ENCODE results near the gene VKORC1.
"Not testable (repeated sequence)": the region's sequence is repeated elsewhere in the genome, so short reads cannot be mapped to it uniquely, and the experiment has no call there.

VKORC1 gene

GRCh38 chr16:31094424-31095120 lies at the start of gene VKORC1:
Gene VKORC1, minus strand, starts transcription at chr16:31094797. Its CDS starts 68 bp downstream, at chr16:31094729.
- peak; percentile 97 for DNase-seq (ENCODE audit: low spot score)

GRCh38 chr16:31143694-31144148 lies 49.1 kb upstream of the VKORC1 start:
- no peak for DNase-seq (ENCODE audit: low spot score)

GRCh38 chr16:31143011-31143693 lies 48.6 kb upstream of the VKORC1 start:
- DNase-seq (ENCODE audit: low spot score), result no peak

GRCh38 chr16:31142109-31143010 lies 47.8 kb upstream of the VKORC1 start:
- peak; percentile 100 for DNase-seq (ENCODE audit: low spot score)

- peak; percentile 39 for DNase-seq (ENCODE audit: low spot score)
Observed at GRCh38 chr16:31141489-31142108, 47.0 kb upstream of the VKORC1 start.

GRCh38 chr16:31141071-31141469 lies 46.5 kb upstream of the VKORC1 start:
- not testable (repeated sequence) for DNase-seq (ENCODE audit: low spot score)

- DNase-seq (ENCODE audit: low spot score), result peak; percentile 61
Observed at GRCh38 chr16:31138621-31139578, 44.3 kb upstream of the VKORC1 start.

- not testable (repeated sequence) for DNase-seq (ENCODE audit: low spot score)
Observed at GRCh38 chr16:31136822-31137499, 42.4 kb upstream of the VKORC1 start.

GRCh38 chr16:31136287-31136662 lies 41.7 kb upstream of the VKORC1 start:
- no peak for DNase-seq (ENCODE audit: low spot score)

GRCh38 chr16:31135535-31136286 lies 41.1 kb upstream of the VKORC1 start, which contains the start of gene PRSS8:
Gene PRSS8, minus strand, starts transcription at chr16:31135727. Its CDS starts 229 bp downstream, at chr16:31135498.
- no peak for DNase-seq (ENCODE audit: low spot score)

- no peak for DNase-seq (ENCODE audit: low spot score)
Observed at GRCh38 chr16:31134625-31135534, 40.3 kb upstream of the VKORC1 start.

- no peak for DNase-seq (ENCODE audit: low spot score)
Observed at GRCh38 chr16:31134091-31134571, 39.5 kb upstream of the VKORC1 start.

GRCh38 chr16:31133046-31133501 lies 38.5 kb upstream of the VKORC1 start:
- DNase-seq (ENCODE audit: low spot score), result no peak

GRCh38 chr16:31132303-31132979 lies 37.8 kb upstream of the VKORC1 start:
- no peak for DNase-seq (ENCODE audit: low spot score)

GRCh38 chr16:31131841-31132271 lies 37.3 kb upstream of the VKORC1 start:
- no peak for DNase-seq (ENCODE audit: low spot score)

- DNase-seq (ENCODE audit: low spot score), result no peak
Observed at GRCh38 chr16:31131416-31131815, 36.8 kb upstream of the VKORC1 start.

- no peak for DNase-seq (ENCODE audit: low spot score)
Observed at GRCh38 chr16:31130899-31131298, 36.3 kb upstream of the VKORC1 start.
